ENCODE results near the gene ALKBH5.

The ALKBH5 gene

GRCh38 chr17:18157354-18157985, 26.2 kb upstream of the ALKBH5 start:
- DNase-seq (ENCODE audit: insufficient read length, low spot score) (no peak), FAIRE-seq (no peak)

- peak; percentile 98 for FAIRE-seq
- DNase-seq (ENCODE audit: insufficient read length, low spot score): peak; percentile 85
Measured at GRCh38 chr17:18158022-18158600, 25.5 kb upstream of the ALKBH5 start.

- DNase-seq (ENCODE audit: insufficient read length, low spot score) (no peak), FAIRE-seq (no peak)
Measured at GRCh38 chr17:18159551-18160120, 24.0 kb upstream of the ALKBH5 start.

- no peak for DNase-seq (ENCODE audit: insufficient read length, low spot score)
- FAIRE-seq: no peak
Measured at GRCh38 chr17:18160128-18160856, 23.3 kb upstream of the ALKBH5 start.

GRCh38 chr17:18161207-18162145, 22.2 kb upstream of the ALKBH5 start:
- DNase-seq (ENCODE audit: insufficient read length, low spot score) (no peak), FAIRE-seq (peak; percentile 48)

- DNase-seq (ENCODE audit: insufficient read length, low spot score) (no peak), FAIRE-seq (no peak)
Measured at GRCh38 chr17:18163547-18163946, 20.1 kb upstream of the ALKBH5 start.

GRCh38 chr17:18166894-18167293, 16.7 kb upstream of the ALKBH5 start:
- DNase-seq (ENCODE audit: insufficient read length, low spot score) (no peak), FAIRE-seq (no peak)

GRCh38 chr17:18167421-18167820, 16.2 kb upstream of the ALKBH5 start:
- FAIRE-seq (no peak), DNase-seq (ENCODE audit: insufficient read length, low spot score) (no peak)

- no peak for FAIRE-seq
- DNase-seq (ENCODE audit: insufficient read length, low spot score): no peak
Measured at GRCh38 chr17:18172531-18173278, 10.9 kb upstream of the ALKBH5 start.

- DNase-seq (ENCODE audit: insufficient read length, low spot score) (no peak), FAIRE-seq (no peak)
Measured at GRCh38 chr17:18173740-18174139, 9.9 kb upstream of the ALKBH5 start.

GRCh38 chr17:18176176-18176575, 7.5 kb upstream of the ALKBH5 start:
- no peak for FAIRE-seq

GRCh38 chr17:18177133-18177532, 6.5 kb upstream of the ALKBH5 start:
- DNase-seq (ENCODE audit: insufficient read length, low spot score) (no peak), FAIRE-seq (no peak)

More at GRCh38 chr17:18176176-18176575, 7.5 kb upstream of the ALKBH5 start:
- no peak for DNase-seq (ENCODE audit: insufficient read length, low spot score)

- no peak for FAIRE-seq
- no peak for DNase-seq (ENCODE audit: insufficient read length, low spot score)
Measured at GRCh38 chr17:18177722-18178121, 5.9 kb upstream of the ALKBH5 start.

- FAIRE-seq (no peak), DNase-seq (ENCODE audit: insufficient read length, low spot score) (no peak)
Measured at GRCh38 chr17:18179196-18179595, 4.4 kb upstream of the ALKBH5 start.

GRCh38 chr17:18179804-18180203, 3.8 kb upstream of the ALKBH5 start:
- DNase-seq (ENCODE audit: insufficient read length, low spot score) (no peak), FAIRE-seq (no peak)

- DNase-seq (ENCODE audit: insufficient read length, low spot score): no peak
- no peak for FAIRE-seq
Measured at GRCh38 chr17:18181358-18181757, 2.3 kb upstream of the ALKBH5 start.

GRCh38 chr17:18182110-18182977, 1.3 kb upstream of the ALKBH5 start:
- DNase-seq (ENCODE audit: insufficient read length, low spot score) (no peak), FAIRE-seq (no peak)

GRCh38 chr17:18182978-18183333, 672 bp upstream of the ALKBH5 start:
- peak; percentile 75 for DNase-seq (ENCODE audit: insufficient read length, low spot score)
- FAIRE-seq: no peak

All from GM19239 (cell line).